Hepatocyte (in vitro differentiated cells): ENCODE results near the gene CD46. TPM values are rescaled to one million over a fixed set of nuclear protein-coding genes. Genes with fewer than 3 reads are reported as not detected.

Experiments
- DNase-seq: peaks from one replicate; pipeline ENCODE4 v3.0.0-alpha.2; 2016; ENCODE audit warnings: low spot score
- H2AFZ ChIP-seq: fragments of 200-600 bp; sonication (generic); 2 replicates; pipeline ENCODE4 v1.6.0; 2016; ENCODE audit warnings: antibody characterized with exemption, mild to moderate bottlenecking
- H3K27ac ChIP-seq: fragments of 200-600 bp; sonication (generic); 2 replicates; pipeline ENCODE4 v1.5.1; 2016; ENCODE audit warnings: mild to moderate bottlenecking
- H3K27me3 ChIP-seq: fragments of 200-600 bp; sonication (generic); 2 replicates; pipeline ENCODE4 v1.6.1; 2016
- H3K36me3 ChIP-seq: fragments of 200-600 bp; sonication (generic); replicated peaks from 2 replicates; pipeline ENCODE4 v1.5.1; 2016; ENCODE audit warnings: low read depth; ENCODE audit not compliant: insufficient read depth
- H3K4me1 ChIP-seq: fragments of 200-600 bp; sonication (generic); 2 replicates; pipeline ENCODE4 v1.5.1; 2016; ENCODE audit warnings: mild to moderate bottlenecking, moderate library complexity; ENCODE audit not compliant: insufficient read depth
- H3K4me2 ChIP-seq: fragments of 200-600 bp; sonication (generic); 2 replicates; pipeline ENCODE4 v1.6.0; 2016
- H3K4me3 ChIP-seq: fragments of 200-600 bp; sonication (generic); 2 replicates; pipeline ENCODE4 v1.5.1; 2016; ENCODE audit warnings: mild to moderate bottlenecking
- H3K79me2 ChIP-seq: fragments of 200-600 bp; sonication (generic); 2 replicates; pipeline ENCODE4 v1.6.0; 2017; ENCODE audit warnings: mild to moderate bottlenecking
- H3K9me2 ChIP-seq: fragments of 200-600 bp; sonication (generic); replicated peaks from 2 replicates; pipeline ENCODE4 v1.6.0; 2017; ENCODE audit warnings: mild to moderate bottlenecking; ENCODE audit not compliant: insufficient read depth
- H3K9me3 ChIP-seq: fragments of 200-600 bp; sonication (generic); 2 replicates; pipeline ENCODE4 v1.5.1; 2016; ENCODE audit warnings: low read depth, mild to moderate bottlenecking
- H4K20me1 ChIP-seq: fragments of 200-600 bp; sonication (generic); 2 replicates; pipeline ENCODE4 v1.6.0; 2016; ENCODE audit warnings: mild to moderate bottlenecking; ENCODE audit not compliant: insufficient read depth, poor library complexity, severe bottlenecking
- CTCF ChIP-seq: fragments of 200-600 bp; sonication (generic); IDR thresholded peaks from 2 replicates; pipeline ENCODE4 v1.5.1; 2016; ENCODE audit warnings: antibody characterized with exemption, mild to moderate bottlenecking; ENCODE audit not compliant: poor library complexity
- EZH2 ChIP-seq: fragments of 200-600 bp; sonication (generic); IDR thresholded peaks from 2 replicates; pipeline ENCODE4 v1.6.1; 2016; ENCODE audit warnings: antibody characterized with exemption, mild to moderate bottlenecking, borderline replicate concordance
- EZH2phosphoT487 ChIP-seq: fragments of 200-600 bp; sonication (generic); IDR thresholded peaks from one replicate; pipeline ENCODE4 v1.6.1; 2018; ENCODE audit warnings: antibody characterized with exemption, mild to moderate bottlenecking, low read depth, moderate library complexity; ENCODE audit not compliant: unreplicated experiment, severe bottlenecking
- WGBS: methylation state at CpG from one replicate; pipeline ENCODE4 v1.1.6; 2016; ENCODE audit warnings: low lambda C conversion rate; ENCODE audit errors: missing lambda C conversion rate; 5-methylcytosine and 5-hydroxymethylcytosine counted together
- polyA plus RNA-seq: library from polyadenylated mRNA; unstranded; fragments of >200 nt; fragmentation: Nextera tagmentation; extraction: Ambion mirVana; gene quantifications from 2 replicates; pipeline ENCODE4 v1.2.1, GENCODE V29; 2016
- total RNA-seq: library from RNA; depleted of rRNA; stranded (reverse); fragments of >200 nt; gene quantifications from 2 replicates; pipeline ENCODE4 v1.2.3, GENCODE V29; 2014

Gene CD46
- total and polyA plus RNA-seq, 2 experiments from 2014 or later, result 176 to 228 TPM

DNA sequence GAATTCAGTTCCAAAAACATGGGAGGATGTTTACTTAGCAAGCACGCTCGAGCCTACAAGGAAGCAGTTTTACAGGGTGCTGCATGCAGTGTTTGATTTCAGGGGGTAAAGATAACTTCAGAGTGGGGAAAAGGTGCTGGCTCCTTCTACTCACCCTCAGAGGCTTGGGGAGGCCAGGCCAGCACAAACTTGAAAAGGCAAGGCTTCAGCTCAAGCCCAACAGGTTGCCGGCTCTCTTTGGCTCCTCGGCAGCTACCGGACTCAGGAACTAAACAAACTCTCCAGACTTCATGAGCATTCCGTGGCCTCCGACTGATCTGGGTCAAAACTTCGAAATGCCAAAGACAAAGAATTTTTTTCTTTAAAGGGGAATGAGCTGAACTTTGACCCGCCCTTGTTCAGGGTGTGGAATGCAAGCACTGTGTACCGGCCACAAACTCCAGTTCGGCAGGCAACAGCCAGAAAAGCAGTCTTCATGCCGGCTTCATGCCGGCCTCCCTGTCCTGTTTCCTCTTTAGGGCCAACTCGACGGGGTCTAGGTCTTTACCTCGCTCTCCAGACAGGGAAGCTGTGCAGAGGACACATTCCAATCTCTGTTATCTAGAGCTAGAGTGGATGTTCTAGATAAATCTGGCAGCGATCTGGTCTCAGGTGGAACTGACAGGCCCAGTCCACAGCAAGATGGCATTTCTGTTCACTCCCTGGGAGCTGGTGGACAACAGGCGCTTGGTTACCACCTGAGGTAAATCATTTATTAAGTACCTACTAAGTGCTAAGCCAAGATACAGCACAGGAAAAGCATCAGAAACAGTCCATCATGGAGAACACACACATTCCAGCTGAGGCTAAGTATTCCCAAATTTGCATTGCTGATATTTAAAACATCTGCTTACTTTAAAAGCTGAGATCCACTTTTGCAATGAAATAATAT, 75.0 kb downstream of the CD46 start:
- no peaks in the 10 kb centered on the region for H4K20me1 ChIP-seq
- peak overlapping the region; percentile 27 for H2AFZ ChIP-seq
- no peaks in the 10 kb centered on the region for H3K9me2 ChIP-seq
- no peak for TF ChIP-seq EZH2
- TF ChIP-seq CTCF, result no peak
- no peak for TF ChIP-seq EZH2phosphoT487
- no peaks in the 10 kb centered on the region for H3K36me3 ChIP-seq
- H3K27ac ChIP-seq, result peak overlapping the region; percentile 93
- peaks cover 41% of the 10 kb centered on the region for H3K79me2 ChIP-seq
- H3K4me3 ChIP-seq, result no peak overlapping the region
- no peaks in the 10 kb centered on the region for H3K27me3 ChIP-seq
- peak overlapping the region; percentile 65 for H3K4me2 ChIP-seq
- 49% methylated on average over 18 of the region's 18 CpGs for WGBS
- no peaks in the 10 kb centered on the region for H3K9me3 ChIP-seq
- peak; percentile 53 for DNase-seq
- peaks cover 44% of the 10 kb centered on the region for H3K4me1 ChIP-seq

GRCh38 chr1:207827488-207827830, 75.6 kb downstream of the CD46 start:
- H3K9me2 ChIP-seq, result no peaks in the 10 kb centered on the region
- H3K27ac ChIP-seq, result peak overlapping the region; percentile 93
- 98% methylated on average over 2 of the region's 2 CpGs for WGBS
- peaks cover 35% of the 10 kb centered on the region for H3K79me2 ChIP-seq
- no peak for TF ChIP-seq CTCF
- no peak for TF ChIP-seq EZH2phosphoT487
- no peak for TF ChIP-seq EZH2
- H2AFZ ChIP-seq, result no peak overlapping the region
- no peaks in the 10 kb centered on the region for H3K36me3 ChIP-seq
- no peak overlapping the region for H3K4me2 ChIP-seq
- no peaks in the 10 kb centered on the region for H3K9me3 ChIP-seq
- no peak overlapping the region for H3K4me3 ChIP-seq
- DNase-seq, result no peak
- no peaks in the 10 kb centered on the region for H3K27me3 ChIP-seq
- H3K4me1 ChIP-seq, result peaks cover 44% of the 10 kb centered on the region
- no peaks in the 10 kb centered on the region for H4K20me1 ChIP-seq

DNA sequence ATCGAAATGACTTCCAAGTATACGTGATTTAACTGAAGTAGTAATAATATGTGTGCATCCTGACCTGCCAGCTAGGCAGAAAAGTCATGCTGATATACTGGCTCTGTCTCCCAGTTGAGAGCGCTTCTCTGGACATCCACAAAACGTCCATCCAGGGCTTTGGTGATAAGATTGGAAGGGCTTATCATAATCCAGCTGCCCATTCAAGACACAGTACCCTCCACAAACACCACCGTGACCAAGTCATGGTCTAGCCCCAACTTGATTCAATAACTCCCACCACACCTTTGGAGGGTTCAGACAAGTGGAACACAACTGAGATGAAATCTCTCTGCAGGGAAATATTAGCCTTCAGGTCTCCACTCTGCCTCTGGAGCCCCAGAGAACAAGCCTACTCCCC, 76.2 kb downstream of the CD46 start:
- Histone ChIP-seq H3K9me3 (no peaks in the 10 kb centered on the region), H3K36me3 (no peaks in the 10 kb centered on the region), H3K79me2 (peaks cover 29% of the 10 kb centered on the region), H3K9me2 (no peaks in the 10 kb centered on the region), H3K4me1 (peaks cover 44% of the 10 kb centered on the region), H3K4me3 (no peak overlapping the region), H3K4me2 (no peak overlapping the region), H3K27ac (peak overlapping the region; percentile 93), H3K27me3 (no peaks in the 10 kb centered on the region), H2AFZ (no peak overlapping the region), H4K20me1 (no peaks in the 10 kb centered on the region)
- no peak for TF ChIP-seq EZH2phosphoT487
- TF ChIP-seq CTCF, result no peak
- TF ChIP-seq EZH2, result no peak
- WGBS, result 85% methylated on average over 5 of the region's 5 CpGs
- DNase-seq, result no peak
